Neural cell (in vitro differentiated cells): Measurements from ENCODE around the gene PPP4R3B. TPM values are rescaled to one million over a fixed set of nuclear protein-coding genes. Genes with fewer than 3 reads are reported as not detected.
A peak's percentile ranks its signal among the peaks of the same experiment; 100 is the strongest.

Experiments
- H2AFZ ChIP-seq: fragments of 200-600, 300-800 bp; sonication (generic), shearing (Covaris generic); 2 replicates; pipeline ENCODE4 v1.6.0; 2014; ENCODE audit warnings: low read depth, mild to moderate bottlenecking, antibody characterized with exemption, low read length, moderate library complexity
- H3F3A ChIP-seq: fragments of 200-600 bp; shearing (Covaris generic); 2 replicates; pipeline ENCODE4 v1.6.1; 2016; ENCODE audit warnings: mild to moderate bottlenecking, moderate library complexity, mixed read lengths, antibody characterized with exemption, low read length; ENCODE audit not compliant: insufficient read depth, poor library complexity, severe bottlenecking
- H3K27ac ChIP-seq: fragments of 200-600, 300-800 bp; sonication (generic), shearing (Covaris generic); 2 replicates; pipeline ENCODE4 v1.5.1; 2014; ENCODE audit warnings: mild to moderate bottlenecking, low read length, moderate library complexity
- H3K27me3 ChIP-seq: fragments of 300-800, 200-600 bp; sonication (generic), shearing (Covaris generic); 2 replicates; pipeline ENCODE4 v1.6.0; 2014; ENCODE audit warnings: mild to moderate bottlenecking, low read depth, low read length, moderate library complexity; ENCODE audit not compliant: insufficient read depth
- H3K36me3 ChIP-seq: fragments of 300-800, 200-600 bp; sonication (generic), shearing (Covaris generic); 2 replicates; pipeline ENCODE4 v1.5.1; 2014; ENCODE audit warnings: mild to moderate bottlenecking, antibody characterized with exemption, low read length, moderate library complexity; ENCODE audit not compliant: insufficient read depth
- H3K4me2 ChIP-seq: fragments of 300-800, 200-600 bp; sonication (generic), shearing (Covaris generic); 2 replicates; pipeline ENCODE4 v1.6.0; 2014; ENCODE audit warnings: mild to moderate bottlenecking, low read length
- H3K4me3 ChIP-seq: fragments of 300-800, 200-600 bp; sonication (generic), shearing (Covaris generic); 2 replicates; pipeline ENCODE4 v1.5.1; 2014; ENCODE audit warnings: mild to moderate bottlenecking, low read length, moderate library complexity
- H3K79me2 ChIP-seq: fragments of 200-600 bp; shearing (Covaris generic); replicated peaks from 2 replicates; pipeline ENCODE4 v1.6.0; 2014; ENCODE audit warnings: mild to moderate bottlenecking, low read length, moderate library complexity; ENCODE audit not compliant: insufficient read depth
- H3K9ac ChIP-seq: fragments of 300-800, 200-600 bp; sonication (generic), shearing (Covaris generic); 2 replicates; pipeline ENCODE4 v1.6.1; 2016; ENCODE audit warnings: mild to moderate bottlenecking, low read length, mixed read lengths
- H3K9me2 ChIP-seq: fragments of 200-600 bp; shearing (Covaris generic); 2 replicates; pipeline ENCODE4 v1.6.1; 2016; ENCODE audit warnings: mild to moderate bottlenecking, low read length, mixed read lengths; ENCODE audit not compliant: insufficient read depth
- H3K9me3 ChIP-seq: fragments of 200-600, 300-800 bp; sonication (generic), shearing (Covaris generic); 2 replicates; pipeline ENCODE4 v1.6.1; 2016; ENCODE audit warnings: mild to moderate bottlenecking, mixed run types, low read length, moderate library complexity, mixed read lengths
- H4K20me1 ChIP-seq: fragments of 200-600 bp; shearing (Covaris generic); 2 replicates; pipeline ENCODE4 v1.6.1; 2016; ENCODE audit warnings: mild to moderate bottlenecking, mixed run types; ENCODE audit not compliant: insufficient read depth
- EP300 ChIP-seq: fragments of 450-650 bp; conservative IDR thresholded peaks from 2 replicates; pipeline ENCODE4 v1.6.1; 2014; ENCODE audit warnings: antibody characterized with exemption, mild to moderate bottlenecking, moderate library complexity; ENCODE audit not compliant: poor library complexity, severe bottlenecking
- EZH2 ChIP-seq: fragments of 200-600, 300-800 bp; shearing (Covaris generic), sonication (generic); IDR thresholded peaks from 2 replicates; pipeline ENCODE4 v1.6.1; 2014; ENCODE audit warnings: antibody characterized with exemption, low read length, borderline replicate concordance, mild to moderate bottlenecking; ENCODE audit not compliant: insufficient read depth, poor library complexity, severe bottlenecking
- MXI1 ChIP-seq: fragments of 450-650 bp; conservative IDR thresholded peaks from 2 replicates; pipeline ENCODE4 v1.6.1; 2014; ENCODE audit warnings: antibody characterized with exemption, mild to moderate bottlenecking; ENCODE audit not compliant: poor library complexity, severe bottlenecking
- POLR2AphosphoS5 ChIP-seq: IDR thresholded peaks from 2 replicates; pipeline ENCODE4 v1.6.1; 2012
- RAD21 ChIP-seq: fragments of 450-650 bp; conservative IDR thresholded peaks from 2 replicates; pipeline ENCODE4 v1.6.1; 2014; ENCODE audit warnings: antibody characterized with exemption, mild to moderate bottlenecking, moderate library complexity
- SMC3 ChIP-seq: fragments of 450-650 bp; conservative IDR thresholded peaks from 2 replicates; pipeline ENCODE4 v1.6.1; 2014; ENCODE audit warnings: antibody characterized with exemption, mild to moderate bottlenecking, moderate library complexity; ENCODE audit not compliant: poor library complexity
- TAF1 ChIP-seq: IDR thresholded peaks from 2 replicates; pipeline ENCODE4 v1.6.1; 2012; ENCODE audit warnings: low read depth
- polyA plus RNA-seq: library from polyadenylated mRNA; depleted of rRNA; stranded (reverse); fragments of >200 nt; gene quantifications from 2 replicates; pipeline ENCODE4 v1.2.3, GENCODE V29; 2014
- TF ChIP-seq, protein P1 (sequence below): IDR thresholded peaks from 2 replicates; pipeline ENCODE4 v1.6.1; 2012; ENCODE audit warnings: borderline replicate concordance
- TF ChIP-seq, protein P2 (sequence below): fragments of 450-650 bp; IDR thresholded peaks from 2 replicates; pipeline ENCODE4 v1.5.1; 2014; ENCODE audit warnings: antibody characterized with exemption, mild to moderate bottlenecking, moderate library complexity; ENCODE audit not compliant: poor library complexity, severe bottlenecking

The PPP4R3B gene
- polyA plus RNA-seq, 1 donor from 2014 or later = 58.4 TPM

DNA sequence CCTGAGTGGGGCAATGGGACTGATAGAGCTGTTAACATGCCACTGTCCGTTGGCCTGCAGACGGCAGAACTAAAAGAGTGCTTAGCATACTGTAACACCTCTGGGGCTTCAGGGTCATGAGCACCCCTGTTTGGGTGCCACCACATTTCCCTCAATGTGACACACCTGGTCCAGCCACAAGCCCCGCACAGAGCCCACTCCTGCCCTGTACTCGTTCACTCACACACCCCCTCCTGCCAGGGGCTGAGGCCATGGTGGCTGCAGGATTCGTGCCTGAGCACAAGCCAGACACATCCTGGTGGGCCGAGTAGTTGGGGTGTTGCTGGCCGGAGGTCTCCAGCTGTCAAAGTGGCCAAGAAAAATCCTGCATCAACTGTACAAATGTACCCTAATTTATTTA lies 4.4 kb upstream of the PPP4R3B start:
- peaks cover 22% of the 10 kb centered on the region for H3K79me2 ChIP-seq
- no peak overlapping the region for H2AFZ ChIP-seq
- H3K36me3 ChIP-seq = no peaks in the 10 kb centered on the region
- no peaks in the 10 kb centered on the region for H3K9me3 ChIP-seq
- H3K27ac ChIP-seq = no peak overlapping the region
- no peak overlapping the region for H3K4me3 ChIP-seq
- H3K27me3 ChIP-seq = no peaks in the 10 kb centered on the region
- no peaks in the 10 kb centered on the region for H4K20me1 ChIP-seq
- H3K9me2 ChIP-seq = no peaks in the 10 kb centered on the region
- no peaks in the 10 kb centered on the region for H3F3A ChIP-seq
- H3K9ac ChIP-seq = no peak overlapping the region
- H3K4me2 ChIP-seq = no peak overlapping the region
- TF ChIP-seq MXI1 = no peak
- TF ChIP-seq TAF1 = no peak
- TF ChIP-seq, protein P1, sequence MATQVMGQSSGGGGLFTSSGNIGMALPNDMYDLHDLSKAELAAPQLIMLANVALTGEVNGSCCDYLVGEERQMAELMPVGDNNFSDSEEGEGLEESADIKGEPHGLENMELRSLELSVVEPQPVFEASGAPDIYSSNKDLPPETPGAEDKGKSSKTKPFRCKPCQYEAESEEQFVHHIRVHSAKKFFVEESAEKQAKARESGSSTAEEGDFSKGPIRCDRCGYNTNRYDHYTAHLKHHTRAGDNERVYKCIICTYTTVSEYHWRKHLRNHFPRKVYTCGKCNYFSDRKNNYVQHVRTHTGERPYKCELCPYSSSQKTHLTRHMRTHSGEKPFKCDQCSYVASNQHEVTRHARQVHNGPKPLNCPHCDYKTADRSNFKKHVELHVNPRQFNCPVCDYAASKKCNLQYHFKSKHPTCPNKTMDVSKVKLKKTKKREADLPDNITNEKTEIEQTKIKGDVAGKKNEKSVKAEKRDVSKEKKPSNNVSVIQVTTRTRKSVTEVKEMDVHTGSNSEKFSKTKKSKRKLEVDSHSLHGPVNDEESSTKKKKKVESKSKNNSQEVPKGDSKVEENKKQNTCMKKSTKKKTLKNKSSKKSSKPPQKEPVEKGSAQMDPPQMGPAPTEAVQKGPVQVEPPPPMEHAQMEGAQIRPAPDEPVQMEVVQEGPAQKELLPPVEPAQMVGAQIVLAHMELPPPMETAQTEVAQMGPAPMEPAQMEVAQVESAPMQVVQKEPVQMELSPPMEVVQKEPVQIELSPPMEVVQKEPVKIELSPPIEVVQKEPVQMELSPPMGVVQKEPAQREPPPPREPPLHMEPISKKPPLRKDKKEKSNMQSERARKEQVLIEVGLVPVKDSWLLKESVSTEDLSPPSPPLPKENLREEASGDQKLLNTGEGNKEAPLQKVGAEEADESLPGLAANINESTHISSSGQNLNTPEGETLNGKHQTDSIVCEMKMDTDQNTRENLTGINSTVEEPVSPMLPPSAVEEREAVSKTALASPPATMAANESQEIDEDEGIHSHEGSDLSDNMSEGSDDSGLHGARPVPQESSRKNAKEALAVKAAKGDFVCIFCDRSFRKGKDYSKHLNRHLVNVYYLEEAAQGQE = no peak
- no peak for TF ChIP-seq EZH2
- TF ChIP-seq RAD21 = no peak
- TF ChIP-seq, protein P2, sequence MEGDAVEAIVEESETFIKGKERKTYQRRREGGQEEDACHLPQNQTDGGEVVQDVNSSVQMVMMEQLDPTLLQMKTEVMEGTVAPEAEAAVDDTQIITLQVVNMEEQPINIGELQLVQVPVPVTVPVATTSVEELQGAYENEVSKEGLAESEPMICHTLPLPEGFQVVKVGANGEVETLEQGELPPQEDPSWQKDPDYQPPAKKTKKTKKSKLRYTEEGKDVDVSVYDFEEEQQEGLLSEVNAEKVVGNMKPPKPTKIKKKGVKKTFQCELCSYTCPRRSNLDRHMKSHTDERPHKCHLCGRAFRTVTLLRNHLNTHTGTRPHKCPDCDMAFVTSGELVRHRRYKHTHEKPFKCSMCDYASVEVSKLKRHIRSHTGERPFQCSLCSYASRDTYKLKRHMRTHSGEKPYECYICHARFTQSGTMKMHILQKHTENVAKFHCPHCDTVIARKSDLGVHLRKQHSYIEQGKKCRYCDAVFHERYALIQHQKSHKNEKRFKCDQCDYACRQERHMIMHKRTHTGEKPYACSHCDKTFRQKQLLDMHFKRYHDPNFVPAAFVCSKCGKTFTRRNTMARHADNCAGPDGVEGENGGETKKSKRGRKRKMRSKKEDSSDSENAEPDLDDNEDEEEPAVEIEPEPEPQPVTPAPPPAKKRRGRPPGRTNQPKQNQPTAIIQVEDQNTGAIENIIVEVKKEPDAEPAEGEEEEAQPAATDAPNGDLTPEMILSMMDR = no peak
- no peak for TF ChIP-seq EP300
- no peak for TF ChIP-seq POLR2AphosphoS5
- TF ChIP-seq SMC3 = no peak

DNA sequence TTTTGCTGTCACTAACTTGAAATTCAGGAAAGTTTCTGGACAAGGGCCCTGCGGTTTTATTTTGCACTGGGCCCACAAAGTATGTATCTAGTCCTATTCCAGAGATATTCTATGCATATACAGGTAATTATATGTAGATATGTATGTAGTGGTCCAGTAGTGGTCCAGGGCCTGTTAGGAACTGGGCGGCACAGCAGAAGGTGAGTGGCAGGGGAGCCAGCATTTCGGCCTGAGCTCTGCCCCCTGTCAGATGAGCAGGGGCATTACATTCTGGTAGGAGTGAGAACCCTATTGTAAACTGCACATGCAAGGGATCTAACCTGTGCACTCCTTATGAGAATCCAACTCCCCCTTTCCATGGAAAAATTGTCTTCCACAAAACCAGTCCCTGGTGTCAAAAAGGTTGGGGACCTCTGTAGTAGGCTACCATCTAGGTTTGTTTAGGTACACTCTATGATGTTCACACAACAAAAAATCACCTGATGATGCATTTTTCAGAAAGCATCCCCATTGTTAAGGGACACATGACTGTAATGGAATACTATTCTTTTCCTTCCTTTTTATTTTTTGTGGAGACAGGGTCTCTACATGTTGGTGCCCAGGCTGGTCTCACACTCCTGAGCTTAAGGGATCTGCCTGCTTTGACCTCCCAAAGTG lies 2.8 kb upstream of the PPP4R3B start:
- Histone ChIP-seq H3K9ac (no peak overlapping the region), H3K79me2 (peaks cover 37% of the 10 kb centered on the region), H3K27ac (no peak overlapping the region), H3K4me2 (no peak overlapping the region), H3K27me3 (no peaks in the 10 kb centered on the region), H3K4me3 (peak overlapping the region; percentile 16), H3F3A (no peaks in the 10 kb centered on the region), H2AFZ (no peak overlapping the region), H3K36me3 (no peaks in the 10 kb centered on the region), H3K9me2 (no peaks in the 10 kb centered on the region), H3K9me3 (no peaks in the 10 kb centered on the region), H4K20me1 (no peaks in the 10 kb centered on the region)
- no peak for TF ChIP-seq EP300
- TF ChIP-seq POLR2AphosphoS5 = no peak
- TF ChIP-seq MXI1 = no peak
- TF ChIP-seq, protein P1 = no peak
- TF ChIP-seq, protein P2 = no peak
- no peak for TF ChIP-seq RAD21
- no peak for TF ChIP-seq TAF1
- no peak for TF ChIP-seq SMC3
- TF ChIP-seq EZH2 = no peak
